B cell (primary cell): ENCODE data around the gene TOGARAM2.

Experiments
- CTCF ChIP-seq: fragments of 200-600 bp; IDR thresholded peaks from one replicate; pipeline ENCODE4 v1.8.0; 2022; ENCODE audit warnings: antibody characterized with exemption, mild to moderate bottlenecking
- EZH2 ChIP-seq: IDR thresholded peaks from 2 replicates; pipeline ENCODE4 v1.6.1; 2012; ENCODE audit warnings: borderline replicate concordance, low read depth, mild to moderate bottlenecking, moderate library complexity, low read length; ENCODE audit not compliant: insufficient read depth, poor library complexity, severe bottlenecking

GRCh38 chr2:28956415-28956826, 24.7 kb upstream of the TOGARAM2 start:
- no peak for TF ChIP-seq CTCF
- no peak for TF ChIP-seq EZH2
